Astrocyte of the spinal cord (primary cell): ENCODE results near the gene ASPRV1.

Source experiments
- DNase-seq: peaks from one replicate; pipeline ENCODE4 v3.0.0; 2011; ENCODE audit warnings: low read depth, low spot score
- H3K4me3 ChIP-seq: 2 replicates; pipeline ENCODE4 v1.5.1; 2011; ENCODE audit warnings: low read depth, mild to moderate bottlenecking, low read length, moderate library complexity
- CTCF ChIP-seq: IDR thresholded peaks from 2 replicates; pipeline ENCODE4 v1.5.1; 2012; ENCODE audit warnings: low read depth, mild to moderate bottlenecking, low read length, inconsistent platforms
- in situ Hi-C: cut with HindIII; loops from 2 replicates; pipeline ENCODE4 v1.10.0; 2017; ENCODE audit warnings: low sequenced_read_pairs

Gene ASPRV1

DNA sequence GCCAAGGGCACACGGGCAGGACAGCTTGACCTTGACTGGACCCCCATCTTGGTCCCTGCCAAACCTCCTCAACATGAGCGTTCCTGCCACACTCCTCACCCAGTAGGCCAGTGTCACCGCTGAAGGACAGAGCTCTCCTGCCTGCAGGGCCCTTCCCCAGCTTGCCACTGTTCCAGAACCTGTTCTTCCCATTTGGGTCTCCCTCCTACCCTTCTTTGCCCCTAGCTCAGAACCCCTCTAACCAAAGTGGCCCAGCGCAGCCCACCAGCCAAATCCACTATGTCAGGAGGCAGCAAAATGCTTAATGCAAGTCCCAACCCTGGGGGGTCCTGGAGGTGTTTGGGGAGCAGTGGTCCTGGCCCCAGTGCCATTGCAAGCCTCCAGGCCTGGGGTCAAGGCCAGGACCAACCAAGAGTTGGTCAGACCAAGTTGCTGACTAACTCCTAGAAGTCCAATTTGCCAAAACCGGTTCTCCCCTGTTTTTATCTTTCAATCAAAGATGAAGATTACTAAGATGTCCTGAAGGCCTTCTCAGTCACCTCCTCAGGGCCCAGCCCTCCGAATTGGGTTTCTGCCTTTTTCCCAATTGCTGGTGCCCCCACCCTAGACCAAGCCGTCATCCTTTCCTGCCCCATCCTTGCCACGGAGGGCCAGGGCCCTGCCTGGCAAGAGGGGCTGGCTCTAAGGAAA is 4.5 kb upstream of the ASPRV1 start:
- no peak for DNase-seq
- in situ Hi-C loops: no loop called here
- H3K4me3 ChIP-seq: no peak overlapping the region
- no peak for TF ChIP-seq CTCF

DNA sequence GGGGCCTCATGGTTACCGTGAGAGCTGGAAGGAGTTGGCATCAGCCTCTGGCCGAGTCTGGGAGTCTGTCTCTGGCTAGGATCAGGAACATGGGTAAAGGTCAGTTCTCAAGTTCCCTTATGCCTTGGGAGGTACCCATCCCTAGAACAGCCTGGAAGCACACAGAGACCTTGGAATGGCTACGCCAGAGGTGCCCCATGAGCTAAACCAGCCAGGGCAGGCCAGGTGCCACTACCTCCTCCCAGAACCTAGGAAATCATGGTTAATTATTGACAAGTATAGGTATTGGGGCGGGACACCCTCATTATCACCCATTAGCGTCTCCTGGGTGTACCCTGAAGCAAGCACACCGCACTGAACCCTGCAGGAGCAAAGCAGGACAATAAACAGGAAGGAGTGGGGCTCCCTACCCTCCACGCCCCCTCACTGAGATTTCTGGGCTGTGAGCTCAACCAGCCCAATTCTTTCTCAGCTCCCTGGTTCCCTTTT is 3.0 kb upstream of the ASPRV1 start:
- TF ChIP-seq CTCF: no peak
- DNase-seq: no peak
- no peak overlapping the region for H3K4me3 ChIP-seq
- in situ Hi-C loops: no loop called here

GRCh38 chr2:69962986-69963730 is 1.7 kb upstream of the ASPRV1 start:
- in situ Hi-C loops: no loop called here
- H3K4me3 ChIP-seq: no peak overlapping the region
- no peak for DNase-seq
- no peak for TF ChIP-seq CTCF

GRCh38 chr2:69960821-69961220 is 610 bp downstream of the ASPRV1 start:
- H3K4me3 ChIP-seq: no peak overlapping the region
- DNase-seq: no peak
- TF ChIP-seq CTCF: no peak
- in situ Hi-C loops: no loop called here

DNA sequence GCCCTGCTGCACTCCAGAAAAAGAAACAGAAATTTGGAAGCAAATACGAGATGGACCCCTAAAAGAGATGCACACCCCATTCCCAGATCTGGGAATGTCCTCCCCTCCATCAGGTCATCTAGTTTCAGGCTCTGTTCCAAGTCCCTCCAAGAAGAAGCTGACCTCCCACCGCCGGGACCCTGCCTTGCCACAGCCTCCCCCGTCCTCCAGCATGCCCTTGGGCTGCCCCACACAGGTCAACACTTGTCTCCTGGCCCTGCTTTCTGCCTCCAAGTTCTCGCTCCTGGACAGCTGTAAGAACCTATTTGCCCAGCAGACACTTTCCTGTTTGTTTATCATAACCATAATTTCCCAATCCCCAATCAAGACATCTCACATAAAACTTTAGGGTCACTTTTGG is 2.0 kb downstream of the ASPRV1 start:
- H3K4me3 ChIP-seq: no peak overlapping the region
- in situ Hi-C loops: no loop called here
- DNase-seq: no peak
- no peak for TF ChIP-seq CTCF

DNA sequence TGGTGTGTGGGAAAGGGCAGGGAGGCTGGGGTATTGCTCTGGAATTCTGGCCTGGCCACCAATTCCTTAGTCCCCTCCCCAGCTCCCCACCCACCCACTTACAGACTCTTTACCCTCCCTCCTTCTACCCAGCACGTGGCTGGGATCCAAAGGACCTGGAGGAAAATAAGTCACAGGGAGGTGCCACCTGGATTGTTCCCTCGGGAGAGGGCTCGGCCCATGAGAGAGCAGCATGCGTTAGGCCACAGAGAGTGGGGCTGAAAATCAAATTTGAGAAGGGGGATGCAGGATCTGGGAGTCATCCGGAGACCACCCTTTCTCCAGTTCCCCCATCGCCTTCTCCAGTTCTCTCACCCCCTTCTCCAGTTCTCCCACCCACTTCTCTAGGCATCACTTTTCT is 3.0 kb downstream of the ASPRV1 start:
- H3K4me3 ChIP-seq: no peak overlapping the region
- in situ Hi-C loops: no loop called here

More for the DNA sequence above, 3.0 kb downstream of the ASPRV1 start:
- no peak for TF ChIP-seq CTCF
- DNase-seq: no peak
